Epithelial cell of prostate (primary cell): ENCODE results near the gene FGF9.

Source experiments
- DNase-seq: peaks from one replicate; pipeline ENCODE4 v3.0.0-alpha.2; 2011; ENCODE audit warnings: low read depth, low spot score
- H3K27ac ChIP-seq: fragments of 450-650 bp; 2 replicates; pipeline ENCODE4 v1.5.1; 2017; ENCODE audit warnings: mild to moderate bottlenecking

Gene FGF9

GRCh38 chr13:21701460-21701859, 30.6 kb downstream of the FGF9 start:
- no peak for DNase-seq
- H3K27ac ChIP-seq: no peak overlapping the region

GRCh38 chr13:21703846-21704245, 33.0 kb downstream of the FGF9 start:
- no peak overlapping the region for H3K27ac ChIP-seq
- peak; percentile 64 for DNase-seq

- no peak for DNase-seq
- no peak overlapping the region for H3K27ac ChIP-seq
These were observed 36.7 kb downstream of the FGF9 start for GRCh38 chr13:21707586-21707985.

- no peak for DNase-seq
- no peak overlapping the region for H3K27ac ChIP-seq
These were observed 38.8 kb downstream of the FGF9 start for GRCh38 chr13:21709697-21710096.

- DNase-seq: no peak
- H3K27ac ChIP-seq: no peak overlapping the region
These were observed 39.3 kb downstream of the FGF9 start for GRCh38 chr13:21710163-21710562.

- DNase-seq: no peak
- H3K27ac ChIP-seq: no peak overlapping the region
These were observed 46.9 kb downstream of the FGF9 start for GRCh38 chr13:21717817-21718216.

GRCh38 chr13:21719463-21719862, 48.6 kb downstream of the FGF9 start:
- no peak for DNase-seq
- no peak overlapping the region for H3K27ac ChIP-seq

- no peak for DNase-seq
- H3K27ac ChIP-seq: no peak overlapping the region
These were observed 53.1 kb downstream of the FGF9 start for GRCh38 chr13:21723807-21724505.

- DNase-seq: no peak
- H3K27ac ChIP-seq: no peak overlapping the region
These were observed 59.5 kb downstream of the FGF9 start for GRCh38 chr13:21730186-21730880.

GRCh38 chr13:21733475-21734263, 62.8 kb downstream of the FGF9 start:
- DNase-seq: no peak
- no peak overlapping the region for H3K27ac ChIP-seq

GRCh38 chr13:21734961-21735360, 64.1 kb downstream of the FGF9 start:
- no peak for DNase-seq

GRCh38 chr13:21735701-21736401, 65.0 kb downstream of the FGF9 start:
- no peak for DNase-seq
- no peak overlapping the region for H3K27ac ChIP-seq

More at GRCh38 chr13:21734961-21735360, 64.1 kb downstream of the FGF9 start:
- H3K27ac ChIP-seq: no peak overlapping the region

GRCh38 chr13:21736926-21737325, 66.1 kb downstream of the FGF9 start:
- no peak overlapping the region for H3K27ac ChIP-seq
- no peak for DNase-seq

GRCh38 chr13:21738630-21739029, 67.8 kb downstream of the FGF9 start:
- H3K27ac ChIP-seq: no peak overlapping the region
- DNase-seq: no peak

- H3K27ac ChIP-seq: no peak overlapping the region
- no peak for DNase-seq
These were observed 68.9 kb downstream of the FGF9 start for GRCh38 chr13:21739771-21740170.

GRCh38 chr13:21741396-21741979, 70.6 kb downstream of the FGF9 start:
- DNase-seq: no peak
- H3K27ac ChIP-seq: no peak overlapping the region

- H3K27ac ChIP-seq: no peak overlapping the region
- DNase-seq: no peak
These were observed 71.2 kb downstream of the FGF9 start for GRCh38 chr13:21742096-21742495.

- H3K27ac ChIP-seq: no peak overlapping the region
- DNase-seq: no peak
These were observed 73.3 kb downstream of the FGF9 start for GRCh38 chr13:21744149-21744548.

GRCh38 chr13:21745307-21745706, 74.4 kb downstream of the FGF9 start:
- DNase-seq: no peak
- no peak overlapping the region for H3K27ac ChIP-seq

- no peak overlapping the region for H3K27ac ChIP-seq
- DNase-seq: no peak
These were observed 76.6 kb downstream of the FGF9 start for GRCh38 chr13:21747456-21747855.
